Ascending aorta (tissue), 2 donors: ENCODE measurements around the gene ATP6V1G1. TPM values are rescaled to one million over a fixed set of nuclear protein-coding genes. Genes with fewer than 3 reads are reported as not detected.

Experiments
- DNase-seq, 2 donors: peaks; one replicate each; pipeline ENCODE4 v3.0.0-alpha.2; 2019; ENCODE audit warnings: low spot score in 2 of 2
- H3K27ac ChIP-seq, 2 donors: fragments of 200-600 bp; sonication (generic); one replicate each; pipeline ENCODE4 v1.5.1; 2016 to 2017; ENCODE audit warnings: mild to moderate bottlenecking in 1 of 2
- H3K27me3 ChIP-seq: fragments of 200-600 bp; sonication (generic); one replicate; pipeline ENCODE4 v1.5.1; 2017
- H3K36me3 ChIP-seq, 2 donors: fragments of 200-600 bp; sonication (generic); one replicate each; pipeline ENCODE4 v1.5.1; 2016
- H3K4me1 ChIP-seq, 2 donors: fragments of 200-600 bp; sonication (generic); one replicate each; pipeline ENCODE4 v1.5.1; 2016 to 2017; ENCODE audit warnings: mild to moderate bottlenecking in 1 of 2
- H3K4me3 ChIP-seq, 2 donors: fragments of 200-600 bp; sonication (generic); one replicate each; pipeline ENCODE4 v1.5.1; 2016 to 2017; ENCODE audit warnings: mild to moderate bottlenecking in 1 of 2
- H3K9me3 ChIP-seq, 2 donors: fragments of 200-600 bp; sonication (generic); one replicate each; pipeline ENCODE4 v1.5.1; 2016
- intact Hi-C: fragments of 100-400 bp; cut with DNase I; formaldehyde crosslinking; loops from one replicate; pipeline ENCODE4 v1.15.1; 2023
- total RNA-seq: library from RNA; depleted of rRNA; stranded (reverse); fragments of >200 nt; gene quantifications from one replicate; pipeline ENCODE4 v1.1.0, GENCODE V29; 2016
- TF ChIP-seq, protein P1 (sequence below), 3 experiments: fragments of 200-600 bp in 2 of 3; fragments of 450-650 bp in 1 of 3; sonication (generic) in 2 of 3; IDR thresholded peaks; one replicate each; pipeline ENCODE4 v1.5.1; 2016 to 2019; ENCODE audit warnings: antibody characterized with exemption in 3 of 3, mild to moderate bottlenecking in 1 of 3, moderate library complexity in 1 of 3

The ATP6V1G1 gene
- total RNA-seq, 1 donor from 2014 or later = 135 TPM

DNA sequence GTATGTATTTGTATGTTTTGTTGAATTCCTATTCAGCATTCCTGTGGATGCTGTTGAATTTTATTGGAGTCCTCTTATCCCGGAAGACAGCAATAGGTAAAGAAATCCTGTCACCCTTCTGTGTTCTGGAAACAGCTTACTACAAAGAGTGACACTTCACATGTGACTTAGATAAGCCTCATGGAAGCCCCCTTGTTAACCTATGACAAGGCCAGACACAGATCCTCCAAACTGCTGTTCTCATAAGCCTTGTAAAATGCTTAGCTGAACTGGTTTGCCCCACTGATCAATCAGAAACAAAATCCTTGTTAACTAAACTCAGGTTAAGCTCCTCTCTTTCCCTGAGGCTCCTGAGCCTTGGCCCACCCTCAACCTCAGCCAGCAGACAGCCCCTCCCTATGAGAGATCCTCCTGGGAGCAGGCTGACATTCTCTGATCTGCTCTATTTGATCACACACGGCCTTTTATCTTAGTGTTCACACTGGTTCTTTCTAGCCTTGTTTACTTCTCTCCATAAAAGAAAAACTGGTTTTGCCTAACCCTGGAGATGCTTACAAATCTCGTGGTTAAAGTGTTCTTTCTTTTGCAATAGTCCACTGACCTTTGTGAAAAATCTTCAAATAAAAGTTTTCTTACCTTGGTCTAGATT lies 29.4 kb upstream of the ATP6V1G1 start:
- no peaks in the 10 kb centered on the region for H3K36me3 ChIP-seq
- H3K4me1 ChIP-seq = no peaks in the 10 kb centered on the region
- no peaks in the 10 kb centered on the region for H3K27me3 ChIP-seq
- H3K27ac ChIP-seq = no peak overlapping the region
- DNase-seq = no peak
- no peaks in the 10 kb centered on the region for H3K9me3 ChIP-seq
- intact Hi-C loops = no loop called here
- no peak overlapping the region for H3K4me3 ChIP-seq
- TF ChIP-seq, protein P1, sequence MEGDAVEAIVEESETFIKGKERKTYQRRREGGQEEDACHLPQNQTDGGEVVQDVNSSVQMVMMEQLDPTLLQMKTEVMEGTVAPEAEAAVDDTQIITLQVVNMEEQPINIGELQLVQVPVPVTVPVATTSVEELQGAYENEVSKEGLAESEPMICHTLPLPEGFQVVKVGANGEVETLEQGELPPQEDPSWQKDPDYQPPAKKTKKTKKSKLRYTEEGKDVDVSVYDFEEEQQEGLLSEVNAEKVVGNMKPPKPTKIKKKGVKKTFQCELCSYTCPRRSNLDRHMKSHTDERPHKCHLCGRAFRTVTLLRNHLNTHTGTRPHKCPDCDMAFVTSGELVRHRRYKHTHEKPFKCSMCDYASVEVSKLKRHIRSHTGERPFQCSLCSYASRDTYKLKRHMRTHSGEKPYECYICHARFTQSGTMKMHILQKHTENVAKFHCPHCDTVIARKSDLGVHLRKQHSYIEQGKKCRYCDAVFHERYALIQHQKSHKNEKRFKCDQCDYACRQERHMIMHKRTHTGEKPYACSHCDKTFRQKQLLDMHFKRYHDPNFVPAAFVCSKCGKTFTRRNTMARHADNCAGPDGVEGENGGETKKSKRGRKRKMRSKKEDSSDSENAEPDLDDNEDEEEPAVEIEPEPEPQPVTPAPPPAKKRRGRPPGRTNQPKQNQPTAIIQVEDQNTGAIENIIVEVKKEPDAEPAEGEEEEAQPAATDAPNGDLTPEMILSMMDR (IDR thresholded peaks at IDR 0.05) = no peak

DNA sequence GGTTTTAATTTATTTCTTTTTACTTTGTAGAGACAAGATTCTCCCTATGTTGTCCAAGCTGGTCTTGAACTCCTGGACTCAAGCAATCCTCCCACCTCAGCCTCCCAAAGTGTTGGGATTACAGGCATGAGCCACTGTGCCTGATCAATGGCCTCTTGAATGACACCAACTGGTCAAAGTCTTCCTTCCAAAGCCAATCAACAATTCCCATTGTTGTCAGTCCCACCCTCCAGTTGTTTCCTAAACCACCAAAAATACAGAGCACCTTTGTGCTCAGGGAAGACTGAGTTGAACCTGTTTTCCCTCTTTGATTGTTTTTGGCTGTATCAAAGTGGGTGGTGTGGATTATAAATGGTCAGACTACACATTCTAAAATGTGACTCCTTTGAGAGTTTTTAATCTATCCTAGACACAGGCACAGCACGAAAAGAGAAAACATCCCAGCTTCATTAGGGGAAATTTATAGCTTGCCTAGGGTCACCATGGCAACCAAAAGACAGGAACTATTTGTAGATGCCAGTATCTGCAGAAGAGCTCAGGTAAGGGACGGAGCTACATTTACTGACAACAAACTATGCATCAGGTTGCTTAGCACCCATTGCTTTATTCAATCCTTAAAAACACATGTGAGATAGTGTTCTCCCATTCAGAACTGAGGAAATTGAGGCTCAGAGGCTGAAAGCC lies 27.6 kb upstream of the ATP6V1G1 start:
- no peak overlapping the region for H3K4me3 ChIP-seq
- H3K9me3 ChIP-seq = no peaks in the 10 kb centered on the region
- intact Hi-C loops = no loop called here
- H3K27me3 ChIP-seq = no peaks in the 10 kb centered on the region
- H3K4me1 ChIP-seq = no peaks in the 10 kb centered on the region
- no peaks in the 10 kb centered on the region for H3K36me3 ChIP-seq
- no peak overlapping the region for H3K27ac ChIP-seq
- TF ChIP-seq, protein P1 (IDR thresholded peaks at IDR 0.05) = no peak
- no peak for DNase-seq

DNA sequence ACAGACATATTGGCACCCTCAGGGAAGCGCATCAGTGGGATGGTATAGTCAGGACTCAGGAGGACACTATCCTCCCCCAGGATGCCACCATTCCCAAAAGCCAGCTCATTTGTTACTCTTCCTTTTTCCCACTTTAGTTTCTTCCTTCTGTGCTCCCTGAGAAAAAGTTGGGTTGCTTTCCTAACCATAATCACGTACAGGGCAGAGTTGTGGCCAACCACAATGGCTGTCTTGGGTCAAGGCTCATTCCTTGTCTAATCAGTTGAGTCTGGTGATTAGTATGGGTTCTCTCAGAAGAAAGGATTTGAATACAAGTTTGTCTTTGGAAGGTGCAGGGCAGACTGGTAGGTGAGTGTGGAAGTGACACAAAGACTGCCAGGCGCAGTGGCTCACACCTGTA lies 26.6 kb upstream of the ATP6V1G1 start:
- TF ChIP-seq, protein P1 (IDR thresholded peaks at IDR 0.05) = no peak
- no peaks in the 10 kb centered on the region for H3K27me3 ChIP-seq
- no peak for DNase-seq
- H3K4me1 ChIP-seq = no peaks in the 10 kb centered on the region
- H3K36me3 ChIP-seq = no peaks in the 10 kb centered on the region
- intact Hi-C loops = no loop called here
- H3K9me3 ChIP-seq = no peaks in the 10 kb centered on the region
- H3K4me3 ChIP-seq = no peak overlapping the region
- no peak overlapping the region for H3K27ac ChIP-seq

DNA sequence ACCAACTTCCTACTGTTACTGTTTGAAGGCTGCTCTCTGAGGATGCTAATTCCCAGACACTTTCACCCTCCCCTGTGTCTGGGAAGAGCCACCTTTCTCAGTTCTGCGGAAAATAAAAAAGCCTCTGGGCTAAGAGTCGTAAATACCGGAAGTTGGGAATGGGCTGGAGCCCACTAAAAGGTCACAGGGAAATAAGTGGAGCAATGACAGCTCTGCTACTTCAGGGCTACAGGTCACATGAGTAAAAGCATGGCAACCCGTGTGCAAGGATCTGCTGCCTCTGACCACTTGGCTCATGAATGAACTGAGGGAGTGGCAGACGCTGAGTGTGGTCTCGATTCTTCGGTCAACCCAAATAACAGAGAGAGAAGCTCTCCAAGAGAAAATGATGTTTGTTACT lies 25.8 kb upstream of the ATP6V1G1 start:
- TF ChIP-seq, protein P1 (IDR thresholded peaks at IDR 0.05) = no peak
- no peak overlapping the region for H3K4me3 ChIP-seq
- H3K27me3 ChIP-seq = no peaks in the 10 kb centered on the region
- DNase-seq = no peak
- no peaks in the 10 kb centered on the region for H3K4me1 ChIP-seq
- no peak overlapping the region for H3K27ac ChIP-seq
- intact Hi-C loops = no loop called here
- H3K9me3 ChIP-seq = no peaks in the 10 kb centered on the region
- no peaks in the 10 kb centered on the region for H3K36me3 ChIP-seq

DNA sequence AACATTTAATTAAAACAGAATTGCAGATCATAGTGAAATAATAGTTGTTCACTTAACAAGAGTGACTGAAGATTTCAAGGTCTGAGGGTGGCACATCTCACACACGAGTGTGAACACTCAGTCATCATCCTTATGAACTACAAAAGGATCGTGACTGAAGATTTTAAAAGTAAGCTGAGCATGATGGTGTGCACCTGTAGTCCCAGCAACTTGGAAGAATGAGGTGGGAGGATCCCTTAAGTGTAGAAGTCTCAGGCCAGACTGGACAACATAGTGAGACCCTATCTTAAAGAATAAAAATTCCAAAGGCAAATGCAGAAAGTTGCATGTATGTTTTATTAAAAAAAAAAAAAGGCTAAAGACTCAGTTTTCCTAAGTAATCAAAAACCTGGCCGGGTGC lies 22.4 kb upstream of the ATP6V1G1 start:
- no peaks in the 10 kb centered on the region for H3K4me1 ChIP-seq
- no peaks in the 10 kb centered on the region for H3K36me3 ChIP-seq
- TF ChIP-seq, protein P1 (IDR thresholded peaks at IDR 0.05) = no peak
- no peak for DNase-seq
- H3K27me3 ChIP-seq = no peaks in the 10 kb centered on the region
- no peaks in the 10 kb centered on the region for H3K9me3 ChIP-seq
- intact Hi-C loops = no loop called here
- H3K27ac ChIP-seq = no peak overlapping the region
- H3K4me3 ChIP-seq = no peak overlapping the region
